MM.1S (cell line): ENCODE measurements around the gene CBX2.

Experiments
- EZH2 ChIP-seq: fragments of 300-600 bp; sonication (generic); optimal IDR thresholded peaks from 2 replicates; pipeline ENCODE3; 2017; ENCODE audit warnings: low read depth, mild to moderate bottlenecking, antibody characterized with exemption, low read length, mixed read lengths
- EZH2phosphoT487 ChIP-seq: fragments of 300-600 bp; sonication (generic); IDR thresholded peaks from 2 replicates; pipeline ENCODE4 v1.6.1; 2018; ENCODE audit warnings: antibody characterized with exemption, low read length
- TF ChIP-seq, protein P1 (sequence below): fragments of 300-600 bp; sonication (generic); IDR thresholded peaks from 2 replicates; pipeline ENCODE4 v1.5.1; 2016; ENCODE audit warnings: antibody characterized with exemption, low read length, mixed read lengths

DNA sequence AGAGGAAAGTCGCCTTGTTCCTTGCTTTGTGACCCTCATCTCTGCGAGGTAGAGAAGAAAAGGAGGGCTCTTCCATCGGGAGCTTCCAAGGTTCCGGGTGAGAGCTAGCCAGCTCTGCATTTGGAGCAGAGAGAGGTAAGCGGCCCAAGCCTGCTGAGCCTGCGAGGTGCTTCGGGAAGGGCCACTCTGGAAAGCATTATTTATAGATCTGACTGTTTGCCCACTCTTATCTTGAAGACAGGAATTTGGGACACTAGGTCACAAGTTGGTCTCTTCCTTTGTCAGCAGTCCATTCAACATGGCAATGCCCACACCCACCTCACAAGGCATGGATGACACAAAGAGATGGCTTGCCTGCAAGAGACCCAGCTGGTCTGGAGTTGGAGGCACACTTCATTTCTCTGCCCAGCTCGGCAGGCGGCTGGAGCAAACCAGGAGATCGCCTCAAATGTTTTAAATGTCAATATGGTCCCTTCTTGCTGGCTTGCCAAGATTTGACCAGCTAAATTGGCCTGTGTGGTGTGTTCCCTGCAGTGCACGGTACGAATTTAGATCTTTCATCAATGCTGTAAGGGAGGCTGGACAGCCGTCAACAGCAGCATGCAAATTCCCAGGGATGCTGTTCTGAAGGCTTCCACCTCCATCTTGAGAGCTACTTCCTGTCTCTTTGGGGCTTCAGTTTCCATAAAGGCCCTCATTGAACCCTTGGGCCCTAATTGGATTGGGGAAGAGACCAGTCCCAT is 41.8 kb downstream of the CBX2 start:
- TF ChIP-seq, protein P1, sequence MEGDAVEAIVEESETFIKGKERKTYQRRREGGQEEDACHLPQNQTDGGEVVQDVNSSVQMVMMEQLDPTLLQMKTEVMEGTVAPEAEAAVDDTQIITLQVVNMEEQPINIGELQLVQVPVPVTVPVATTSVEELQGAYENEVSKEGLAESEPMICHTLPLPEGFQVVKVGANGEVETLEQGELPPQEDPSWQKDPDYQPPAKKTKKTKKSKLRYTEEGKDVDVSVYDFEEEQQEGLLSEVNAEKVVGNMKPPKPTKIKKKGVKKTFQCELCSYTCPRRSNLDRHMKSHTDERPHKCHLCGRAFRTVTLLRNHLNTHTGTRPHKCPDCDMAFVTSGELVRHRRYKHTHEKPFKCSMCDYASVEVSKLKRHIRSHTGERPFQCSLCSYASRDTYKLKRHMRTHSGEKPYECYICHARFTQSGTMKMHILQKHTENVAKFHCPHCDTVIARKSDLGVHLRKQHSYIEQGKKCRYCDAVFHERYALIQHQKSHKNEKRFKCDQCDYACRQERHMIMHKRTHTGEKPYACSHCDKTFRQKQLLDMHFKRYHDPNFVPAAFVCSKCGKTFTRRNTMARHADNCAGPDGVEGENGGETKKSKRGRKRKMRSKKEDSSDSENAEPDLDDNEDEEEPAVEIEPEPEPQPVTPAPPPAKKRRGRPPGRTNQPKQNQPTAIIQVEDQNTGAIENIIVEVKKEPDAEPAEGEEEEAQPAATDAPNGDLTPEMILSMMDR: no peak
- no peak for TF ChIP-seq EZH2
- TF ChIP-seq EZH2phosphoT487: no peak
